C4-2B (cell line): ENCODE data around the gene NTNG1.

ENCODE experiments used
- CTCF ChIP-seq: fragments of 450-650 bp; conservative IDR thresholded peaks from 2 replicates; pipeline ENCODE4 v1.5.1; 2017; ENCODE audit warnings: mild to moderate bottlenecking
- ZFX ChIP-seq: fragments of 450-650 bp; IDR thresholded peaks from 2 replicates; pipeline ENCODE4 v1.6.1; 2017

- TF ChIP-seq CTCF: no peak
- no peak for TF ChIP-seq ZFX
Measured at GRCh38 chr1:107433635-107434360, 293.0 kb downstream of the NTNG1 start.
